Activated gamma-delta T cell treated with anti-CD3 and anti-CD28 coated beads, Interleukin-2, amount 50 U/mL, for 16 hours (primary cell): Measurements from ENCODE around the gene JSRP1.
"Not testable (repeated sequence)": the region's sequence is repeated elsewhere in the genome, so short reads cannot be mapped to it uniquely, and the experiment has no call there.

Source experiments
- DNase-seq: peaks from one replicate; pipeline ENCODE4 v3.0.0-alpha.2; 2020; ENCODE audit warnings: low read depth

JSRP1 gene

GRCh38 chr19:2282062-2282861 is 26.0 kb upstream of the JSRP1 start, which contains the start of gene PEAK3:
Gene PEAK3 (minus strand): TSS chr19:2282175. CDS start chr19:2280931, 1,244 bp downstream.
- DNase-seq: no peak

GRCh38 chr19:2281265-2282061 is 25.2 kb upstream of the JSRP1 start:
- DNase-seq: not testable (repeated sequence)

GRCh38 chr19:2280633-2281264 is 24.5 kb upstream of the JSRP1 start:
- DNase-seq: no peak

GRCh38 chr19:2278459-2279158 is 22.4 kb upstream of the JSRP1 start:
- no peak for DNase-seq

GRCh38 chr19:2277138-2277537 is 20.9 kb upstream of the JSRP1 start:
- no peak for DNase-seq

- DNase-seq: no peak
Measured at GRCh38 chr19:2276429-2276986, 20.3 kb upstream of the JSRP1 start.

- DNase-seq: no peak
Measured at GRCh38 chr19:2275588-2276428, 19.6 kb upstream of the JSRP1 start.

GRCh38 chr19:2274931-2275535 is 18.8 kb upstream of the JSRP1 start:
- no peak for DNase-seq

- no peak for DNase-seq
Measured at GRCh38 chr19:2274185-2274711, 18.0 kb upstream of the JSRP1 start.

GRCh38 chr19:2273356-2274184 is 17.4 kb upstream of the JSRP1 start:
- peak; percentile 72 for DNase-seq

GRCh38 chr19:2271234-2272103 is 15.3 kb upstream of the JSRP1 start:
- no peak for DNase-seq

GRCh38 chr19:2270423-2271233 is 14.4 kb upstream of the JSRP1 start:
- DNase-seq: peak; percentile 59

GRCh38 chr19:2270157-2270422 is 13.9 kb upstream of the JSRP1 start:
- no peak for DNase-seq

- peak; percentile 99 for DNase-seq
Measured at GRCh38 chr19:2269244-2270156, 13.3 kb upstream of the JSRP1 start.

GRCh38 chr19:2268861-2269243 is 12.6 kb upstream of the JSRP1 start:
- no peak for DNase-seq

GRCh38 chr19:2268480-2268830 is 12.2 kb upstream of the JSRP1 start:
- no peak for DNase-seq
